Epithelial cell of umbilical artery (primary cell): Measurements from ENCODE around the gene FAM9C. TPM values are rescaled to one million over a fixed set of nuclear protein-coding genes. Genes with fewer than 3 reads are reported as not detected.

Experiments used
- total RNA-seq: library from RNA; depleted of rRNA; stranded (reverse); fragments of >200 nt; gene quantifications from 2 replicates; pipeline ENCODE4 v1.2.3, GENCODE V29; 2014

FAM9C gene
- not detected in 2 replicates for total RNA-seq

DNA sequence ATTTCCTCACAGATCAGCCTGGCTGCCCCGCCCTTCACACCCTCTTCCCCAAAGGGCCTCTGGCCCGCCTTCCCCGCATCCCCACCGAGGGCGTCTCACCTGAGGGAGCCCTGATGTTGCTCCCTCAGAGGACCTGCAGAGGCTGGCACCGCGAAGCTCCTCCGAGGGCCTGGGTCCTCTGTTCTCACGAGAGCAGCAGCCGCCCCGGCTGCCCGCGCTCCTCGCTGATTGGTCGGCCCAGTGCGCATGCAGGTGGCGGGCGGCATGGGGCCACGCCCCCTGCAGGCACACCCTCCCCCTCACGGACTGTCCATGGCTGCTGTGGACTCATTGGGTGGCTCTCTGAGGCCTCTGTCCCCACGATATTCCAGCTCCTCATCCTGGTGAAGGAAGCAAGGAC is at the start of gene FAM9C:
Gene FAM9C (minus strand): TSS at position 180 of the 400 bp plus-strand sequence. CDS start 831 bp downstream, outside the sequence.

Other genes starting within 250 kb of the FAM9C start
- gene TLR7, start 177.5 kb downstream of the FAM9C start, total RNA-seq, result not detected in 2 replicates
- not detected in 2 replicates for gene TLR8, start 138.0 kb downstream of the FAM9C start, total RNA-seq
- gene TMSB4X, start 69.5 kb downstream of the FAM9C start, total RNA-seq, result 11,756 and 28,751 TPM in 2 replicates